OCI-M2 (cell line): ENCODE measurements around the gene A2M.
"Not testable (repeated sequence)": the region's sequence is repeated elsewhere in the genome, so short reads cannot be mapped to it uniquely, and the experiment has no call there.

Experiments
- DNase-seq: peaks from one replicate; lab custom pipeline; 2025; ENCODE audit not compliant: unreplicated experiment; lab: John Stamatoyannopoulos, UW

Gene A2M

GRCh38 chr12:9115731-9116559 is at the start of gene A2M:
TSS of gene A2M (minus strand) at chr12:9115919. CDS start at chr12:9115849, 70 bp downstream.
- no peak for DNase-seq

- DNase-seq: no peak
Observed at GRCh38 chr12:9163392-9163791, 47.7 kb upstream of the A2M start.

- DNase-seq: no peak
Observed at GRCh38 chr12:9156119-9156518, 40.4 kb upstream of the A2M start.

DNA sequence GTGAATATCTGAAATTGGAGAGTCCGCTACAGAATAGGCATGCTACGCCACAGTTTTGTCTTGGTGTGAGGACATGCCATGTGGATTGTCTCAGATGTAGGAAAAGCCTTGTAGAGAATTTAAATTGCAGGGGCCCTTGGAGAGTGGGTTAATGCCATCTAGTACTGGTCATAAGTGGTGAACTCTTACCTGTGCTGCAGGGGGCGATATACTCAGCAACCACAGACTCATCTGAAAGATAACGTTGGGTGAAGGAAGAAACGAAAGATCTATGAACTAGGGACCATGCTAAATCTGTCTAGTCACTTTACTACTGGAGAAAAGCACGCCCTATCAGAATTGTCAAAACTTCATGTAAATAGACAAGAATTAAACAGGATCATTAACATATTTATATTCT is 33.7 kb upstream of the A2M start:
- no peak for DNase-seq

- DNase-seq: no peak
Observed at GRCh38 chr12:9148926-9149325, 33.2 kb upstream of the A2M start.

GRCh38 chr12:9147461-9147860 is 31.7 kb upstream of the A2M start:
- no peak for DNase-seq

DNA sequence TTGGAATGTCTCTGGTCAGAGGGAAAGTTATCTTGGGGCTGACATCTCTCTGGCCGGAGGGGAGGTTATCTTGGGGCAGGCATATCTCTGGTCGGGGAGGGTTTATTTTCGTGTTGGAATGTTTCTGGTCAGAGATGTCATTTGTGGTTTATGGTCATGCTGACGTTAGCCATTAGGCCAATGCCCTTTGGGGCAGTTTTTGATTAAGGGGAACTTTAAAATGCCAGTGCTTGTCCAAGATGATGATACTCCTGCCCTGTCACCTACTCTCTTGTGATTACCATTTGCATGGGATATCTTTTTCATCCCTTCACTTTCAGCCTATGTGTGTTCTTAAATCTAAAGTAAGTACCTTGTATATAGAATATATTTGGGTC is 29.0 kb upstream of the A2M start:
- DNase-seq: no peak

DNA sequence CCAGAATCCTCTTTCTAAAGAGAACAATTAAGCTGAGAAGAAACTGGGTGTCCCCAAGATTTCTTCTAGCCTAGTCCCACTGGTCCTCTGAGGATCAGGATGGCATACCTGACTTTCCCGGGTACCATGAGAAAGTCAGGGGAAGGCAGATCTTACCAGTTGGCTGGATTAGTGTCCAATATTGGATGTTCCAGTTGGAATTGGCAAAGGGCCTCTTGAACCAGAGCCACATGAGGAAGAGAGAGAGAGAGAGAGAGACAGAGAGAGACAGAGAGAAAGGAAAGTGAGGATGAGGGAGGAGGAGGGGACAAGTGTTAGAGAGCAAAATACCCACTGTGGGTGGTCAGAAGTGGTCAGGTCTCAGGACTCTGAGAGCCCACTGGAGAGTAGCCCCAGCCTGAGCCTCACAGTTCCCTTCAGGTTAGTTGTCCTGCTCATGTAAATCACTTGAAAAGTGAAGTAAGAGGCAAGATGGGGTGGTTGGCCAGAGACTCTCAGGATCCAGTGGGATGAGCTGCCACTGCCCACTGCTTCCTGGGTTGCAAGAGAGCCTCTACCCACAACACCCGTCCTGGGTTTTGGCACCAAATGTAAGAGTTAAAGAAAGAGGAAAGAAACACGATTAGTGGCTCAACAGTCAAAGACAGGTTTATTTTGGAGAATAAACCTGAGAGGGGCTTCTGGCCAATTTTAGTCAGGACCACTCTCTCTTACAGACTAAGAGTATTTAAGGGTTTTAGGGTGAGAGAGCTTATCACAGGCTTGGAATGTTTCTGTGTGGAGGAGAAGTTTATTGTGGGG is 28.4 kb upstream of the A2M start:
- DNase-seq: no peak

DNA sequence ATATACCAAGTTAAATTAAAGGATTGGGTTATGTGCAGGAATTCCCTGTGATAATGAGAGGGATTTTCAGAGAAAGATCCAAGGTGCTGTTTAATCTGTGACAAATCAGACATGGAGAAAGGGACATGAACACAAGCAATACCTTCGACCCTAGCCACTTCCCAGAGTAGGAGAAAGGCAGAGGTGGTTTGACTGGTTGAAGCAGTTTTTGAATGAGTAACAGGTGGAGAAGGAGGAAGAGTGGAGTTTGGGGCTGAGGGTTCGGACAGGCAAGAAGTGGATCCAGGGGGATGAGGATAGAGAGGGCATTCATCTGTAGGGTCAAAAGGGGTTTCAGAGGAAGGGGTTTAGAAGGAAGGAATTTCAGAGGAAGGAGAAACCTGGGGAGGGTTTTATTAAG is 27.4 kb upstream of the A2M start:
- no peak for DNase-seq

DNA sequence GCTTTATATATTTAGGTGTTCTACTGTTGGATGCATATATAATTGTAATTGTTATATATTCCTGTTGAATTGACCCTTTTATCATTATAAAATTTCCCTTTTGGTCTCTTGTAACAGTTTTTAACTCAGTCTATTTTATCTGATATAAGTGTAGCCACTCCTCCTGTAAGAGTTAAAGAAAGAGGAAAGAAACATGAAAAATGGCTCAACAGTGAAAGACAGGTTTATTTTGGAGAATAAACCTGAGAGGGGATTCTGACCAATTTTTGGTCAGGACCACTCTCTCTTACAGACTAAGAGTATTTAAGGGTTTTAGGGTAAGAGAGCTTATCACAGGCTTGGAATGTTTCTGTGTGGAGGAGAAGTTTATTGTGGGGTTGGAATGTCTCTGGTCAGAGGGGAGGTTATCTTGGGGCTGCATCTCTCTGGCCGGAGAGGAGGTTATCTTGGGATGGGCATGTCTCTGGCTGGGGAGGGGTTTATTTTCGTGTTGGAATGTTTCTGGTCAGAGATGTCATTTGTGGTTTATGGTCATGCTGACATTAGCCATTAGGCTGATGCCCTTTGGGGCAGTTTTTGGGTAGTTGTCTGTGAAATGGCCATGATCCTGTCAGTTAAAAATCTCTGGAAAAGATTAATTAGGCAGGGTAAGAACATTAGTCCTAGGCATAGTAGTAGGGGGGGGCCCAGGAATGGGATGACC is 24.0 kb upstream of the A2M start:
- not testable (repeated sequence) for DNase-seq

- no peak for DNase-seq
Observed at GRCh38 chr12:9135903-9136310, 20.2 kb upstream of the A2M start.

DNA sequence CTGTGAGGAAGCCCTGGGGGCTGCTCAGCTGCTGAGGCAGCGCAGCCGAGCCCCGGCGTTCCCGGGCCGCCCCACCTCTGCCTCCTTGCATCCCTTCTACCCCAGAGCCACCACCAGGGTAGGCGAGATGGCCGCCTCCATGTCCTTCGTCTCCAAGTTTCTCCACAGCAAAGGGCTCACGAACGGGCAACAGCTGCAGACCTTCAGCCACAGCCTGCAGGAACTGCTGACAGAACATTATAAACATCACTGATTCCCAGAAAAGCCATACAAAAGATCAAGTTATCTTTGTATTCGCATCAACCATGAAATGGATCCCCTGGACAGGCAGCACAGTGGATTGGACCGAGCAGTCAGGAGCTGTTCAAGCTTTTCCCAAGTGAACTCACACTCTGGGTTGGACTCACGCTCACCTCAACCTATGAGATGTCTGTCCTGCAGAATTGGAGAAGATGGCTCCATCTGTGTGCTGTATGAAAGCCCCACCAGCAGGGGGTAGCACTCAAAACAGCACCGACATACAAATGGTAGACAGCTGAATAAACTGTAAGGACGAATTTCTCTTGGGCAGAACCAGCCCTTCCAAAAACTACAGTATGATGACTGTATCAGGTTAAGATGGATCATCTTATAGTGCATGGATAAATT is 19.4 kb upstream of the A2M start:
- DNase-seq: no peak

DNA sequence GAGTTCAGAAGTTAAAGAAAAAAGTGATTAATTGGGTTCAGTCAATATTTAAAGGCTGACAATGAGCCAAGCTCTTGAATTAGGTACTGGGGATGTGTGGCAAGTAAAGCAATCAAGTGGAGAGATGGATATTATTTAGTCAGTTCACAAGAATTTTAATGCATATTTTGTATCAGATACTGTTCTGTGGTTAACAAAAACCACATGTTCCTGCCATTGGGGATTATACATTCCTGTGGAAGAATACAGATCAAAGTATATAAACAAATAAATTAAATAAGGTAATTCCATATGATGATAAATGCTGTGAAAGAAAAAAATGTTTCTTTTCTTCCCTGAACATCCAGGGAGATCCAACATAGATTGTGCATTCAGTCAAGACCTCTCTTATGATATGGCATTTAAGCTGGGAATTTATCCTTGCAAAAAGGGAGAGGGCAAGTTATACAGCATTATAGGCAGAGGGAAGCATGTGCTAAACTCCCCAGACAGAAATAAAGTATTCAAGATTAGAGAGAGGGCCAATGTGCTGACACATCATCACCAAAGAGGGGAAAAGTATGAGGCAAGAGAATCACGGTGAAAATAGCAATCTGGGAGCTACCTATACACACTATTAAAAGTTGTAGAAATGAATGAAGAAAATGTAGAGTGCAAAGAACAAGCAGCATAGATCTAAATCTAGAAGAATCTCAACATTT is 17.6 kb upstream of the A2M start:
- DNase-seq: no peak

GRCh38 chr12:9132008-9132535 is 16.4 kb upstream of the A2M start:
- DNase-seq: no peak

DNA sequence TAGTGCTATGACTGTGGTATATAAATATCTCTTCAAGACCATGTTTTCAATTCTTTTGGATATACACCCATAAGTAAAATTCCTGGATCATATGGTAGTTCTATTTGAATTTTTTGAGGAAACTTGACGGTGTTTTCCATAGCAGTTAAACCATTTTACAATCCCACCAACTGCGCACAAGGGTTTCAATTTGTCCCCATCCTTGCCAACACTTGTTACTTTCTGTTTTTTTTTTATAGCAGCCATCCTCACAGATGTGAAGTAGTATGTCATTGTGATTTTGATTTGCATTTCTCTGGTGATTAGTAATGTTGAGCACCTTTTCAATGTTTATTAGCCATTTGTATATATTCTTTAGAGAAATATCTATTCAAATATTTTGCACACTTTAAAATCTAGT is 14.5 kb upstream of the A2M start:
- DNase-seq: no peak

DNA sequence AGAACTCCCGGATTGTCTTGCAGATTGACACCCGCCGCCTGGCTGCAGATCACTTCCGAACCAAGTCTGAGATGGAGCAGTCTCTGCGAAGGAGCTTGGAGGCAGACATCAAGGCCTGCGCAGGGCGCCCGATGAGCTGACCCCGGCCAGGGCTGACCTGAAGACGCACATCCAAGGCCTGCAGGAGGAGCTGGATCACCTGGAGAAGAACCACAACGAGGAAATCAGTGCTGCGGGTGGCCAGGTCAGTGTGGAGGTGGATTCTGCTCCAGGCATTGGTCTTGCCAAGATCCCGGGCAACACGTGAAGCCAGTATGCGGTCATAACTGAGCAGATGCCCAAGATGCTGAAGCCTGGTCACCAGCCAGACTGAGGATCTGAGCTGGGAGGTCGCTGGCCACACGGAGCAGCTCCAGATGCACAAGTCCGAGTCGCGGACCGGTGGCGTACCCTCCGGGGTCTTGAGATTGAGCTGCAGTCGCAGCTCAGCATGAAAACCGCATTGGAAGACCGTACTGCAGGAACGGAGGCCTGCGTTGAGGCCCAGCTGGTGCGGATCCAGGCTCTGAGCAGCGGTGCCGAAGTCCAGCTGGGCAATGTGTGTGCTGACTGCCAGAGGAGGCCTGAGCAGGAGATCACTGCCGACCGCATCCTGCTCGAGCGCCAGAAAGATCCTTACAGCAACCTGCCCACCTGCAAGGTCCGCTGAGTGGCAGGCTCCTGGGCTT is 12.4 kb upstream of the A2M start:
- no peak for DNase-seq

DNA sequence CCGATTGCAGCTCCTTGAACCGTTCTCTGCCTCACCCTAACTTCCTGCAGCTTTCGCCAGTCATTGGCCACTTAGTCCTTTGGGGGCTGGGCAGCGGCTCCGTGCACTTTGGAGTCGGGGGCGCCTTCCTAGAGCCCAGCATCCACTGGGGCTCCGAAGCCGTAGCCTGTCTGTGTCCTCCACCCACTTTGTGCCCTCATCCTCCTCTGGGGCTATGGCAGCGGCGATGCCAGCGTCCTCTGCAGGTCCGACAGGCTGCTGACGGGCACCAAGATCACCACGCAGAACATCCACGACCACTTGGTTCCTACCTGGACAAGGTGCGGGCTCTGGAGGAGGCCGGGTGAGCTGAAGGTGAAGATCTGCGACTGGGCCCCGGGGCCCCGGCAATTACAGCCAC is 11.8 kb upstream of the A2M start:
- no peak for DNase-seq

GRCh38 chr12:9124383-9125031 is 8.8 kb upstream of the A2M start:
- no peak for DNase-seq

- no peak for DNase-seq
Observed at GRCh38 chr12:9123781-9124382, 8.2 kb upstream of the A2M start.
